ENCODE results near the gene BUD13.

The BUD13 gene

DNA sequence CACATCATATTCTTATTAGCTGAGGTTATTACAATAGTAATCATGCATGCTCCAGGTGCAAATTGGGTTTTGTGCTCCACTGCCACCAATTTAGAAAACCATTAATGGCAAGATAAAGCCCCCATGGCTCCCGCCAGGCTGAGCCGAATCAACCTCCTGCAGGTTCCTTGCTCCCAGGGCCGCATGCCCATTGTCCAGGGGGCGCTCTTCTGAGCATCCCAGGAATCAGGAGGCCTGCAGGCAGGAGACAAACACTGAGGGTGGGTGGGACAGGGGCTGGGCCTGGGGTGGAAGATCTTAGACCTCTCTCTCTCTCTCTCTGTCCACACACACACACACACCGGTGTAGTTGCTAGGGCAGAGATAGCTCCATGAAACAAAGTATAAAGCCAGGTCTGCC, 57.4 kb downstream of the BUD13 start:
- no peak for DNase-seq (ENCODE audit: low spot score)

DNA sequence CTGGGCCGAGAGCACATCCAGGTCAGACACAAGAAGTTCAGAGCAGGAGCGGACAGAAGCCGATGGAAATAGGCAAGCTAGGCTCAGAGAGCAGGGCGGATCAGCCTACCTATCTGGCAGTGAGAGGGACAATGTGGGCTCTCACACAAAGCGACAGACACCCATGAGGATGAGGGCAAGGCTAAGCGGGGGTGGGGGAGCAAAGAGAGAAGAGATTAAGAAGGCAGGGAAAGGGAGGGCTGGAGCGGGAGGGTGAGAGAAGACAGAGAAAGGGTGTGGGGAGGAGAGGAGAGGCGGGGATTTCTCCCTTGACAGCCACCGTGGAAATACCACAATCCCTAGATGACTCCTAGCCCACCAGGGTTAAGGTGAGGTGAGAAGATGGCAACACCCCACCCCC, 57.9 kb downstream of the BUD13 start:
- no peak for DNase-seq (ENCODE audit: low spot score)

DNA sequence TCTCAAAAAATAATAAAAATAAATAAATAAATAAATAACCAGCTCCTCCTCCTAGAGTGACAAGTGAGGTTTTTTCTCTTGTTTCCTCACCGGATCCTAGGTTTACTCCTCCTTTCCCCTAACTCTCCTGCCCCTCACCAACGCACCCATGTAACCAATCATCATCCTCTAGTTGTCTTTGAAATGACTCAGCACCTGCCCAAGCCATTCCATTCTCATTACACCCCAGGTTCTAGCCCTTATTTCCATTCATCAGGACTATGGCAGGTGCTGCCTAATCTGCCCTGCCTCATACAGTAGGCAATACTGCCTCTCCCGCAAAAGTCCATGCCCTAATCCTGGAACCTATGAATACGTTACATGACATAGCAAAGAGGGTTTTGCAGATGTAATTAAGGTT, 60.4 kb downstream of the BUD13 start:
- DNase-seq (ENCODE audit: low spot score), result no peak

DNA sequence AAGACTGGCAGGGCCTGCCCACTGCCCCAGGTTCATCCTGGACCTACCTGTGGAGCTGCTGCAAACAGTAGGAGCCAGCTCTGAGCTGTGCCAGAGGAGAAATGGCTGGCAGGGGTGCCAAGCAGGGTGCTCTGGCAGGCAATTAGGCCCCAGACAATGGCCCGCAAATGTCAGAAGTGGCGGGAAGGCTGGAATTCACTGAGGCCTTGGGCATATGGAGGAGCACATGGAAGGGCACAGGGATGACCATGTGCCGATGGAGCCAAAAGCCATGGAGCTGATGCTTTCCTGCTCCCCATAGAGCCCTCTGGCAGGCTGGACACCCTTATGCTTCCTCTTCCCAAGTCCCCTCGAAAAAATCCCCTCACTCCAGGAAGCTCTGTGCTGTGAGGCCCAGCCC, 62.0 kb downstream of the BUD13 start:
- no peak for DNase-seq (ENCODE audit: low spot score)

DNA sequence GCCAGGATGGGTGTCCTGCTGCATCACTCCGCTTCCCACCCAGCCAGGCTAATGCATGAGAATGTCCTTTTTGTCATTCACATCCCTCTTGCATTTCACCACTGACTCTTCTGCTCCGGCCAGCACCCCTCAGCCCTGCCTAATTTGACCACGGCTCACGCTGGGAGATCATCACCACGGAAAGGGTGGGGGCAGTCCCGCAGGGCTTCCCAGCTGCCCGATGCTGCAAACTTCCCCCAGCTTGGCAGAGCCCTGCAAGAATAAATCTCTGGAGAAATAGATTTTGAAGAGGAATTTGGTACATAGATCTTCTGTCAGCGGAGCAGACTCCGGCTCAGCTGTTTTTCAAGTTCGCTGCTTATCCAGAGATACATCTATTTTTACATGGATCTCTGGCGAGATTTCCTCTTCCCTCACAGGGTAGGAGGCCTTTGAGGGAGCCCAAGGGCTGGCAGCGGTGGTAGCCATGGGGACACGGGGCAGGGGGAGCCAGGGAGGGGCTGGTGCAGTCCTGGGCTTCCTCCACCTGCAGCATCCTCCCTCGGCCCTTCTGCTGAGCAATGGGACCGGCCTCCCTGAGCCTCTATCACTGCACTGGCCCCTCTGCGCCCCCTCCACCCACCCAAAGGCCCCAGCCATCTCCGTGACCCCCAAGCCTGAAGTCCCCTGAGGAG, 62.6 kb downstream of the BUD13 start:
- DNase-seq (ENCODE audit: low spot score), result no peak

DNA sequence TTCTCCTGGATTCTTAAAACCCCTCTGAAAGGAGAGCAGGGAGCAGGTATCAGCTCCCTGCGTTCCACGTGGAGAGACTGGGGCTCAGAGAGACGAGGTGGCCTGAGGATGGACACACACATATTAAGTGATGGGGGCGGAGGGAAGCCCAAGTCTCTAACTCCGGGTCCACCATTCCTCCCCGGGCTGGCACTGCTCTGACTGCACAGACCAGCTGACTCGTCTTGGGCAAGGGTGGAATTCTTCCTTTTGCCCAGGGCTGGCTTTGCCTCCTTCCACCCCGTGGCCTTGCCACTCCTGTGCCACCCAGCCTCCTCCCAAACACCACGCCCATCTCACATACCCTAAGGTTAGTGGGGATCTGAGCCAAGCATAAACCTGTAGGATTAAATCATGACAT, 65.0 kb downstream of the BUD13 start:
- no peak for DNase-seq (ENCODE audit: low spot score)

DNA sequence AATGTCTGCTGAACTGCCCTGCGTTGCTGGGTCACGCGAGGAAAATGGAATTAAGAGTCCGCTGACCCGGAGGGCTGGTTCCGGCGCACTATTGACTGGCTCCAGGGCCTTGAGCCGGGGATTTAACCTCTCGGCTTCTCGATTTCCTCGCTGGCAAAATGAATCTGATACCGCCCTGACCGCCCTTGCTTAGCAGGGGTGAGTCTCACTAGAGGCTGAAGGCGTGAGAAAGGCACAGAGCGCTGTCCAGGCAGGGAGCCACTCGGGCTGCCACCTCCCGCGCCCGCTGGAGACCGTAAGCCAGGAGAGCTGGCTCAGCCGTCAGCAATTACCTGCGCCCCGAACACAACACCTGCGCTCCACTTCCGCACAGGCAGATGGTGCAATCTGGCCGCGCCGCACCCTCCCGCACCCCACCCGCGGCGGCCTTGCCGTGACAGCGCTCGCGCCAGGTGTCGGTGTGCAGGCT, 65.6 kb downstream of the BUD13 start:
- no peak for DNase-seq (ENCODE audit: low spot score)

DNA sequence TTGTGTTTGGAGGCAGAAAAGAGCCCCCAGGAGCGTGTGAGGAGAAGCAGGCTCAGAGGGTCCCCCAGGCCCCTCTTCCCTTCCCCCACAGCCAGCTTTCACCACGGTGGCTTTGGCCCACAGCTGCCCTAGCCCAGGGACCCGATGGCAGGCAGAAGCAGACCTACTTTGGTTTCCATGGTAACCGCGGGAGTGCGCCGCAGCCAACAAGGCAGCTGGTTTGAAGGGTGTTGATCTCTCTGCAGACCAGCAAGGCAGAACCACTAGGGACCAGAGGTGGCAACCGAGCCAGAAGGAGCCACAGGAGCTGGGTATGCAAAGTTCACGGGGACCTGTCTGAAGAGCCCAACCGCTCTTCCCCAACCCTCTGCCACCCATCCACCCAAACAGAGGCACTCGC, 69.4 kb downstream of the BUD13 start:
- no peak for DNase-seq (ENCODE audit: low spot score)

DNA sequence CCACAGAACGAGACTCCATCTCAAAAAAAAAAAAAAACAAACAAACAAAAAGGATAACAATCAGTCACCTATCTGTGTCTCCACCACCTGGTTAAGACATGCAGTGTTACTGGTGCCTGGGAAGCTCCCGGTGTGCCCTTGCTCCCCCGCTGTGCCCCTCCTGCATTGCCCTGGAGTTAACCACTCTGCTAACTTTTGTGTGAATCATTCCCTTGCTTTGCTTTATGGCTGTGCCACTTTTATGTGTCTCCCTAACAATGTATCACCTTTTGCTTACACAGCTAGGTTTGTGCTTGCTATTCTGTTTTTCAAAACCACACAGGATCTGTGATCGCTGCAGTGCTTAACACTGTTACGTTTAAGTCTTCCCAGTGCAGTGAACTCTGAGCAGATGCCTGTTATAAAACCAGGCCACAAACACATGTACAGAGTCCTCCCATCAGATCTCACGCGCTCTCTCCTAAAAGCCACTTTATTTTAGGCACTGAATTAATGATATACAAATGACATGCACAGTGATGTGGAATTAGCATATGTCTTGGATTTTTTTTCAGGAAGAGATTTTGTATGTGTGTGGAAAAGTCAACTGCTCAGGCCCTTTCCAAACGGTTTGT, 69.9 kb downstream of the BUD13 start:
- no peak for DNase-seq (ENCODE audit: low spot score)

DNA sequence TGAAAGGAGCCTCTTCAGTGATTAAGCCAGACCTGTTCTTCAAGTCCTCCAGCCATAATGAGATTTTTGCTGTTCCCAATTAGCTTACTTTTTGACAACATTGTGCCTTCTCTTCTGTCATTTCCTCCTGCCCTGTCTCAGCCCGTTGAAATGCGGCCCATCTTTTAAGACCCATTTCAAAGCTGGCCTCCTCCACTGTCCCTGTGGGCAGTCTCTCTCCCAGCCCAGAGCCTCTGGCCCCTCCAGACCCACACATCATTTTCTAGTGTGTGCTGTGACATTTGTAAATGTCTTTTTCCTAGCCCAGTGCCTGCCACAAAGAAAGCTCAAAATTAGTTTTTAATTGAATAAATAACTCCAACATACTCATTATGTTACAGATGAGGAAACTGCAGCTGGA, 70.9 kb downstream of the BUD13 start:
- no peak for DNase-seq (ENCODE audit: low spot score)

DNA sequence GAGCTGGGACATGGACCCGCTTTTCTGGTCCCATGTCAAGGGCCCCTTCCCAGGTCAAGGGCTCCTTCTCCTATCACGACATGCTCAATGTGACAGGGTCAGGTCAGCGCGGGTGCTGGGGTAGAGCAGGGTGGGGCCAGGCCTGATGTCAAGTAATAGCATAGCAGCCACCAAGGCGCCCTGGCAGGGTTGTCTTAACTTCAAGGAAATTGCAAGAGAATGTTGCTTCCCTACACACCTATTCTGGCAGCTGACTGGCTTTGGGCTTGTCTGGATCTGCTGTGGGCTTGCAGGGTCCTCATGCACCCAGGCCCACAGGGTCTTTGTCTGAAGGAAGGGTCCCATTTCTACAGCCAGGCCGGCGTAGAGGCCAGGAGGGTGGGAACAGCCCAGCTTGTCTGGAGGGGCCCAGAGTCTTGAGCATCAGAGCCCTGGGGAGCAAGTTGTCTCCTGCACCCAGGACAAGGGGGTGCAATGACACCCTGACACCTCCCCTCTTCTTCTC, 71.4 kb downstream of the BUD13 start:
- DNase-seq (ENCODE audit: low spot score), result no peak

DNA sequence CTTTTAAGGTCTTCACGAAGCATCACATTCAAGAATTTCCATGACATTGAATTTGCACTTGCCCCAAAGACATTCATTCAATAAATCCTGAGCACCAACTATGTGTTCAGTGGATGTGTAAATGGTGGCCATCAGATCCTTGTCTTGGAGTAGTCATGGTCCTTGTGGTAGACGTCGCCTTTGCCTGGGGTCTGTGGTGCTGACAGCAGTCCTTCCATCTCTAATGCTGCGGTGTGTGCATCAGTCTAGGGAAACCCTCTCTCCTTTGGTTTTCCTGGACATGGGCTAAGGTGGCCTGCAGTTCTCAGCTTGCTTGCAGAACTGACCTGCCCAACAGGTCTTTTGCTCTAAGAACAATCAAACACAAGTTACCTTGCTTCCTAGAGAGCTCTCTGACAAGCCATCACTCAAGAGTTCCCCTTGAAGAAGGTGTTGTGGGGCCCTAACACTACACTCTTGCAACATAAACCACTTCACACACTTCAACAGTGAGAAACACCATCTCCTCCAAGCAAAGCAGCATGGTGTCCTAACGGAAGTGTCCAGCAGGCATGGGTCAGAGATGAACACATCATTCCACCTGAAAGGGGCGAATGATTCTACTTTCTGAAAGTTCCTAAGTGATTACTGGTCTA, 72.1 kb downstream of the BUD13 start:
- DNase-seq (ENCODE audit: low spot score), result no peak
